GM10248 (cell line): ENCODE data around the gene PXMP2.

Experiments used
- CTCF ChIA-PET: fragments of 300-600 bp; sonication (Branson Sonifier 250); formaldehyde crosslinking; extraction: SDS; loops from one replicate; lab custom pipeline; 2021; ENCODE audit warnings: antibody characterized with exemption; lab: Yijun Ruan, JAX
- POLR2A ChIA-PET: fragments of 350-650 bp; sonication (Branson Sonifier 250); formaldehyde crosslinking; extraction: SDS; loops from one replicate; lab custom pipeline; 2020; ENCODE audit warnings: antibody characterized with exemption; lab: Yijun Ruan, JAX
- DNase-seq: peaks from one replicate; pipeline ENCODE4 v3.0.0; 2012; ENCODE audit errors: extremely low spot score
- TF ChIP-seq, protein P1 (sequence below): IDR thresholded peaks from 2 replicates; pipeline ENCODE4 v1.5.1; 2012; ENCODE audit warnings: mild to moderate bottlenecking, low read depth; ENCODE audit errors: extremely low read depth, missing control alignments, control extremely low read depth

Gene PXMP2

DNA sequence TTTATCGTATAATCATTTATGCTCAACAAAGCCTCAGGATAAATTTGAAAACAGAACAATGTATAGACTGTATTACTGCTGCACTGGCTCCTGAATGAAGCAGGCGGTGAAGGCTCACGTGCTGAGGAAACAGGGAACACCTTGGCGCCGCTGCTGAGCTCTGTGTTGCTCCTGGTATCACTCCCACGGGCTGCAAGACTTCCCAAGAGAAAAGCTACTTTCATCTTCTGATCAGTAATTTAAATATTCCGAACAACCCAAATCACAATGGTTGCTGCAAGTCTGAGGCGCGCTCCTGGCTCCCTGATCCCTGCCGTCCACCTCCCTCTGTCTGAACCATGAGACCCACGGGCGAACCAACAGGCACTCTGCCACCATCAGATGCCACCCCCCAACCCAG lies 39.0 kb downstream of the PXMP2 start:
- ChIA-PET CTCF (no interaction called here), POLR2A (no interaction called here)
- TF ChIP-seq, protein P1, sequence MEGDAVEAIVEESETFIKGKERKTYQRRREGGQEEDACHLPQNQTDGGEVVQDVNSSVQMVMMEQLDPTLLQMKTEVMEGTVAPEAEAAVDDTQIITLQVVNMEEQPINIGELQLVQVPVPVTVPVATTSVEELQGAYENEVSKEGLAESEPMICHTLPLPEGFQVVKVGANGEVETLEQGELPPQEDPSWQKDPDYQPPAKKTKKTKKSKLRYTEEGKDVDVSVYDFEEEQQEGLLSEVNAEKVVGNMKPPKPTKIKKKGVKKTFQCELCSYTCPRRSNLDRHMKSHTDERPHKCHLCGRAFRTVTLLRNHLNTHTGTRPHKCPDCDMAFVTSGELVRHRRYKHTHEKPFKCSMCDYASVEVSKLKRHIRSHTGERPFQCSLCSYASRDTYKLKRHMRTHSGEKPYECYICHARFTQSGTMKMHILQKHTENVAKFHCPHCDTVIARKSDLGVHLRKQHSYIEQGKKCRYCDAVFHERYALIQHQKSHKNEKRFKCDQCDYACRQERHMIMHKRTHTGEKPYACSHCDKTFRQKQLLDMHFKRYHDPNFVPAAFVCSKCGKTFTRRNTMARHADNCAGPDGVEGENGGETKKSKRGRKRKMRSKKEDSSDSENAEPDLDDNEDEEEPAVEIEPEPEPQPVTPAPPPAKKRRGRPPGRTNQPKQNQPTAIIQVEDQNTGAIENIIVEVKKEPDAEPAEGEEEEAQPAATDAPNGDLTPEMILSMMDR: no peak
- no peak for DNase-seq

- no peak for DNase-seq
- TF ChIP-seq, protein P1: no peak
- CTCF ChIA-PET: interaction anchor here (1.1 kb wide), 1 partner anchor 14 kb away, joined by 4 read pairs; no protein-coding TSS in a partner anchor
- POLR2A ChIA-PET: no interaction called here
These were observed 39.9 kb downstream of the PXMP2 start for GRCh38 chr12:132727091-132727794.

- ChIA-PET CTCF (interaction anchor here (1.1 to 1.5 kb wide), 2 partner anchors 9 to 15 kb away, joined by 4 read pairs; no protein-coding TSS in a partner anchor), POLR2A (no interaction called here)
- no peak for DNase-seq
- TF ChIP-seq, protein P1: no peak
These were observed 41.1 kb downstream of the PXMP2 start for GRCh38 chr12:132728502-132728901.

GRCh38 chr12:132729541-132730320 lies 42.3 kb downstream of the PXMP2 start:
- CTCF ChIA-PET: interaction anchor here (1.5 kb wide), 1 partner anchor 8 kb away, joined by 4 read pairs; no protein-coding TSS in a partner anchor
- TF ChIP-seq, protein P1: no peak
- POLR2A ChIA-PET: interaction anchor here (0.5 to 0.6 kb wide), 2 partner anchors 19 to 43 kb away, joined by 3 to 6 read pairs; no protein-coding TSS in a partner anchor
- no peak for DNase-seq

- POLR2A ChIA-PET: interaction anchor here (0.5 kb wide), 1 partner anchor 19 kb away, joined by 3 read pairs; no protein-coding TSS in a partner anchor
- CTCF ChIA-PET: no interaction called here
- TF ChIP-seq, protein P1: no peak
- no peak for DNase-seq
These were observed 43.0 kb downstream of the PXMP2 start for GRCh38 chr12:132730353-132730752.

GRCh38 chr12:132731574-132731973 lies 44.2 kb downstream of the PXMP2 start:
- POLR2A ChIA-PET: no interaction called here
- CTCF ChIA-PET: no interaction called here
- TF ChIP-seq, protein P1: no peak
- no peak for DNase-seq
